C4-2B (cell line): ENCODE measurements around the gene CPSF4.

Source experiments
- H3K27ac ChIP-seq: fragments of 450-650 bp; 2 replicates; pipeline ENCODE4 v1.5.1; 2017
- CTCF ChIP-seq: fragments of 450-650 bp; conservative IDR thresholded peaks from 2 replicates; pipeline ENCODE4 v1.5.1; 2017; ENCODE audit warnings: mild to moderate bottlenecking
- ZFX ChIP-seq: fragments of 450-650 bp; IDR thresholded peaks from 2 replicates; pipeline ENCODE4 v1.6.1; 2017

The CPSF4 gene

GRCh38 chr7:99438573-99439480 is at the start of gene CPSF4, which contains the start of gene PTCD1:
Gene CPSF4 (plus strand): TSS chr7:99438943. CDS start chr7:99439083, 140 bp downstream.
Gene PTCD1 (minus strand): TSS chr7:99438798. CDS start chr7:99435242, 3,556 bp downstream.
- peak; percentile 33; the same call in 1 of the 2 replicates for TF ChIP-seq ZFX
- no peak for TF ChIP-seq CTCF
- peak within 1 kb of the TSS; percentile 88 for H3K27ac ChIP-seq

GRCh38 chr7:99389772-99390171 is 49.0 kb upstream of the CPSF4 start:
- no peak overlapping the region for H3K27ac ChIP-seq
- TF ChIP-seq ZFX (no peak), CTCF (no peak)

- TF ChIP-seq CTCF (no peak), ZFX (no peak)
- H3K27ac ChIP-seq = no peak overlapping the region
Measured at GRCh38 chr7:99390941-99391602, 47.7 kb upstream of the CPSF4 start.

GRCh38 chr7:99392046-99392445 is 46.7 kb upstream of the CPSF4 start:
- TF ChIP-seq ZFX (no peak), CTCF (no peak)
- H3K27ac ChIP-seq = peak overlapping the region; percentile 74

- TF ChIP-seq CTCF = no peak
- TF ChIP-seq ZFX = peak; percentile 63; the same call in 1 of the 2 replicates
- peak overlapping the region; percentile 74 for H3K27ac ChIP-seq
Measured at GRCh38 chr7:99392659-99393354, 45.9 kb upstream of the CPSF4 start.

GRCh38 chr7:99393355-99394187 is 45.2 kb upstream of the CPSF4 start:
- peak overlapping the region; percentile 74 for H3K27ac ChIP-seq
- TF ChIP-seq CTCF (no peak), ZFX (no peak)
